ENCODE measurements around the gene FOXG1.

DNA sequence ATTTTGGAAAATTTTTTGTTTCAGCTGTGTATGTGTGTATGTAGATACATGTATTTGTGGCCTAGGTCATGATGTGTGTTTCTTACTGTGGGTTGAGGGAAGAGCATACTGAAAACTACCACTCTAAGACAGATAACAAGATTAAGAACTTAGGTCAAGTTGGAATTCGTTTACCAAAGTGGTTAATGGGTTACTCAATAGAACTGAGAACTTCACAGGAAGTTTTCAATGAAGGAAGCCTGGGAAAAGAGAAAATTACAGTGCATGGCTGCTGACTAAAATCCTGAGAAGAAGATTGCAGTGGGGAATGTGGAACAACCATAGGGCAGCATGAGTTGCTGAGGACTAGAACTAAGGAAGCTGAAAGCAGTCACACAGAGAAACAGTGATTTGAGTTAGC is 21.4 kb upstream of the FOXG1 start:
- TF ChIP-seq POLR2A (IDR thresholded peaks at IDR 0.05; ENCODE audit: low read length), result no peak
- TF ChIP-seq GATA1 (IDR thresholded peaks at IDR 0.05; ENCODE audit: low read depth, low read length), result no peak
